Measurements from ENCODE around the gene RNF227. TPM values are rescaled to one million over a fixed set of nuclear protein-coding genes. Genes with fewer than 3 reads are reported as not detected.

The RNF227 gene
- total and polyA plus RNA-seq, 2 experiments from 2014 or later: 0.42 to 1.4 TPM

GRCh38 chr17:7940034-7940433 lies 23.9 kb upstream of the RNF227 start (continued):
- TF ChIP-seq ETS1 (IDR thresholded peaks at IDR 0.05) (no peak), STAT1 (IDR thresholded peaks at IDR 0.05; ENCODE audit: unreplicated experiment) (no peak)

- Histone ChIP-seq H3K4me2 (no peak overlapping the region), H3K27ac (ENCODE audit: low read depth) (no peak overlapping the region)
Measured at GRCh38 chr17:7935859-7936258, 19.8 kb upstream of the RNF227 start.

More at GRCh38 chr17:7935859-7936258, 19.8 kb upstream of the RNF227 start:
- DNase-seq (ENCODE audit: low spot score): no peak
- no peak overlapping the region for H3K4me3 Mint-ChIP-seq
- no peaks in the 10 kb centered on the region for H3K9me2 ChIP-seq (ENCODE audit: insufficient read depth)
- peaks cover 36% of the 10 kb centered on the region for H3K36me3 Mint-ChIP-seq (ENCODE audit: low read depth)
- H3K27me3 Mint-ChIP-seq (ENCODE audit: insufficient read depth, low read depth, poor library complexity): peaks cover 10% of the 10 kb centered on the region
- H4K20me1 ChIP-seq (replicated peaks; ENCODE audit: insufficient read depth): peaks cover 12% of the 10 kb centered on the region
- H3K36me3 ChIP-seq (ENCODE audit: insufficient read depth): 0 out of 2 replicates have a peak, but pooled peaks cover 3% of the 10 kb centered on the region
- peaks cover 17% of the 10 kb centered on the region for H3K4me1 Mint-ChIP-seq
- H3K27me3 ChIP-seq (ENCODE audit: insufficient read depth): peaks cover 8% of the 10 kb centered on the region; the same call in 1 of the 2 replicates
- no peak for ATAC-seq
- H3F3A ChIP-seq (replicated peaks; ENCODE audit: low read depth): no peaks in the 10 kb centered on the region
- H3K27ac Mint-ChIP-seq: no peak overlapping the region
- peaks cover 16% of the 10 kb centered on the region for H3K4me1 ChIP-seq (ENCODE audit: insufficient read depth)
- no peak overlapping the region for H3K4me3 ChIP-seq
- no peak for TF ChIP-seq CTCF (conservative IDR thresholded peaks at IDR 0.05; ENCODE audit: low read depth in 2 of 2)
- no peak for TF ChIP-seq ZNF114 (CRISPR knock-in tag; IDR thresholded peaks at IDR 0.05)
- TF ChIP-seq ZNF462 (CRISPR knock-in tag; IDR thresholded peaks at IDR 0.05): no peak
- no peak for TF ChIP-seq NANOG (IDR thresholded peaks at IDR 0.05; ENCODE audit: borderline replicate concordance)
- H3K79me2 ChIP-seq (replicated peaks; ENCODE audit: insufficient read depth): peaks cover 12% of the 10 kb centered on the region
- no peaks in the 10 kb centered on the region for H3K9me3 Mint-ChIP-seq
- no peak overlapping the region for H2AFZ ChIP-seq

All from GM23338 (cell line).